Measurements from ENCODE around the gene BCL2L12.

BCL2L12 gene

DNA sequence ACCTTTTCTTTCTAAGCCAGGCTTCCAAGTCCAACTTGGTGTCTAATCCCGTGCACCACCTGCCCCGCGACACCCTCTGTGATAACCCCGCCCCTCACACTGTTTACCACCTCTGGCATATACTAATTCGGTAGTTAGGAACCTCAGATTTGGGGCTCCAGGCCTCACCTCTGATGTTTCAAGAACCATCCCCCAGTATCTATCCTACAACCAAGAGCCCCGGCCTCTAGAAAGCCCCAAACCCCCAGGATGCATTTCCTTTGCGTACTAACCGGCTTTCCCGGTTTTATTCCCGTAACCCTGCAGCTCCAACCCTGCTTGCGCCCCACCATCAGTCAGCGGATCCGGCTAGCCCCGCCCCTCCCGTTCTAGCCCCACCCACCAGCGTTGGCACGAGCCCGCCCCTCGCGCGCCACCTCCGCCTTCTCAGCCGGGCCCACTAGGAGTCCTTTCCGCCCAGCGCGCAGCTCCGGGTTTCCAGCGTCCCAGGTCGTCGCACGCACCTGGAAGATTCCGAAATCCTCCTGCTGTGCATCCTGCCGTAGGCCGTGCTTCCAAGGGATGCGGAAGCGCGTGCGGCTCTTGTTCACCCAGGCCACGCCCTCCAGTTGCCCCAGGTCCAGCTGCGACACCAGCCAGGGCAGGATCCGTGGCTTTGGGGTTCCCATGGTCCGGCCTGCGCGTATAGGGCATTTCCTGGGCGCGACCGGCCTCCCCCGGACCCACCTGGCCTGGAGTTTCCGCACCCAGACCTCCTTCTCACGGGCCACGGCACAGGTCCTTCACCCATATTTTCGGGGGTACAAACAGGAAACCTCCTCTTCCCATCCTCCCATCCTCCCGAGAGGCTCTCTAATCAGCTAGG is 1.3 kb upstream of the BCL2L12 start:
- DNase-seq, result peak; percentile 77

DNA sequence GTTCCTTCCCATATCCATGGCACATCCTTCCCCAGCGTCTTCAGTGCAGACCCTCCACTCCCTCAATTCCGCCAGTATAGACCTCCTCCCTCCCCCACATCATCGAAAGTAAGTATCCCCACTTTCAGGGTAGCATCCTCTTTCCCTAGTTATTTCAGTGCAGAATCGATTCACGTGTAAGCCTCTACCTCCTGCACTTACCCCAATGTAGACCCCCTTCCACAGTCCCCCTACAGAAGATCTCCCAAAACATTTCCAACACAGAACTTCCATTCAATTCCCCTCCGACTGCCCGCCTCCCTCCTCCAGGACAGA is 740 bp upstream of the BCL2L12 start:
- DNase-seq, result no peak

DNA sequence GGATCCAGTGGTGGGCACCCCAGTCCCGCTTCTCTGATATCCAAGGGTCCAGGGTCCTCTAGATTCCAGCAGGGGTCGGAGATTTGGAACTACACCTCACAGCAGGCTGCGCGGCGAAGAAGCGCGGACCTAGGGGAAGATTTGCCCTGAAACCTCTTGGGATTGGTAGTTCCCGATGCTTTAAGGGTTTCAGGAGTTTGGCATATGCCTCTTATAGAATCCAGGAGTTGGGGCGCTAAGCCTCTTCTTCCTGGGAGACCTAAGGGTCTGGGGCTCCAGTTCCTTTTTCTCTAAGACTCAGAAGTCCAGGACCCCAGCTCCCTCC is 349 bp downstream of the BCL2L12 start:
- no peak for DNase-seq

DNA sequence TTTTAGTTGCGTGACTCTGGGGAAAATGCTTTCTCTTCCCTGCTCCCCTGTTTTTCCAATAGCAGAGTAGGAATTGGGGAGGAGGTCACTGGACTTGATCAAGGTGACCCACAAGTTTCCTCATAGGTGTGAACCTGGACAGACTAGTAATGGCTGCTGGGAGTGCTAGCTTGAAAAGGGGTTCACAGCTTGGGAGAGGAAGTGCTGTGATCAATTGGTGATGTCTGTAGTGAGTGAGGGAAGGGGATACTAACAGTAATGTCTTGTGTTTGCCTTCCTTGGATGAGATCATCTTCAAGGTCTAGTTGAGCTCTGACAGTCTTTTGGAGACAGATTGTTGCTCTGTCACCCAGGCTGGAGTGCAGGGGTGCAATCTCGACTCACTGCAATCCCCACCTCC is 1.7 kb downstream of the BCL2L12 start:
- no peak for DNase-seq

DNA sequence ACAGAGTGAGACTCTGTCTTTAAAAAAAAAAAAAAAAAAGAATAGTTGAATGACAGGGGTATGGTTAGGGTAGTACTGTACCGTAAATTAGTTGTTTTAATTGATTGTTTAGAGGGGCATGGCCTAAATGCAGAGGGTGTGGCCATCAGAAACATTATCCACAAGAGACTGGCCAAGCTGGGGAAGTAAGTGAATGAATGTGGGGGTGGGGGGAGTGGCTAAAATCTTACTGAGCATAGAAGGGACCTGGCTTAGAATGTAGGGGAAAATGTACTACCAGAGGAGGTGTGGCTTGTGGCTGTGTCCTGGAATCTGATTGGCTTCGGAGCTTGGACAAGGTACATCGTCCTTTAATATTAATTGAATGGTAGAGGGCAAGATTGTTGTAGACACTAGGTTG is 3.8 kb downstream of the BCL2L12 start:
- no peak for DNase-seq

DNA sequence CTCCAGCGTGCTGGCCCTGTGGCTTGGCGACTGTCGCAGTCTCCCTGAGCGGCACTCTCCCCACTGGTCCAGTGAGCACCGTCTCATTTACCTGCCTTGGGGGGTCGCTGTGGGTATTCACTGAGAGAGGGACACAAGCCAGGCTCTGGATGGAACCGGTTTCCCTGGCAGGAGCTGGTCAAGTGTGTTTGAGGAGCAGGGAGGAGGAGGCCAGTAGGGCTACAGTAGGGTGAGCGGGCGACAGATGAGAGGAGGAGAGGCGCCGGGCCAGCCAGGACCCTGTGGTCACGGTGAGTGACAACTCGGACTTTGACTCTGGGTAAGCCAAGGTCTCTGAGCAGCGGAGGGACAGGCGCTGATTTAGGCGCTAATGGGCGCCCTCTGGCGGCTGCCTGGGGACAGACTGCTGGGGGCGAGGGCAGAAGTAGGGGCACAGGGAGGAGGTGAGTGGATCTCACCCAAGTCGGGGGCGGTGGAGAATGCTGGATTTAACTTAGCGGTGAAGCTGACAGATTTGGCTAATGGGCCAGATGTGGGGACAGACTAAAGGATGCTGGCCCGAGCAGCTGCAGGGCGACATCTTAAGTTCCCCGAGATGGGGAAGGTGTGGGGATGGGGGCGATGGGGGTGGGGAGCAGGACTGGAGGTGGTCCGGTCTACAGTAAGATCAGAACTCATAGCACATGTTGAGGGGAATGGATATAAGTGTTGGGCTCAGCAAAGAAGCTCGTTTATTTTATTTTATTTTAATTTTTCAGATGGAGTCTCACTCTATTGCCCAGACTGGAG is 6.6 kb downstream of the BCL2L12 start:
- peak; percentile 71 for DNase-seq

DNA sequence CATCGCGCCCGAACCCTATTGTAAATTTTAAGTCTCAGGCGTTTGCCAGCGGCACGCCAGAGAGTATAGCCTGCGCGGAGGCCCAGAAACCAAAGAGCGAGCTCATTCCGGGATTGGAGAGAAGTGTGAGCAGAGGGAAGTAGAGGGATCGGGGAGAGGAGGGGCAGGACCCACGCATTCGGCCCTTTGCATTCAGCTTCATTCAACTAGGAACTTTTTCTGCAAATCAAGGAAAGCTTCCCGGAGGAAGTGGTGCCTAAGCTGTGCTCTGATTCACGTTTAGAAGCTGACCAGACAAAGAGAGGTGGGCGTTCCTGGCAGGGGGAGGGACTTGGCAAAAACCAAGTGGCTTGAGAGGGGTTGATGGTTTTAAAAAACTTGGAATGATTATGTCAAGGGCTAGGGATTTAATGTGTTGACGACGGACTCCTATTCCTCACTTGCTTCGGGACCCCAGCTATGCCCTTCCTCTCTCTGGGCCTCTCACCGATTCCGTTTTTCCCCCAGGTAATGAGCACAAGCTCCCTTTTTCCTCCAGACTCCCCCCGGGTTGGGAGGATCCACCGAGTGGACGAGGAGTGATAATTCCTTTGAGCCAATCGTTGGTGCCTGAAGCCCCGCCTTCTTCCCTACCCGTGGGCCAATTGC is 10.5 kb downstream of the BCL2L12 start:
- no peak for DNase-seq

DNA sequence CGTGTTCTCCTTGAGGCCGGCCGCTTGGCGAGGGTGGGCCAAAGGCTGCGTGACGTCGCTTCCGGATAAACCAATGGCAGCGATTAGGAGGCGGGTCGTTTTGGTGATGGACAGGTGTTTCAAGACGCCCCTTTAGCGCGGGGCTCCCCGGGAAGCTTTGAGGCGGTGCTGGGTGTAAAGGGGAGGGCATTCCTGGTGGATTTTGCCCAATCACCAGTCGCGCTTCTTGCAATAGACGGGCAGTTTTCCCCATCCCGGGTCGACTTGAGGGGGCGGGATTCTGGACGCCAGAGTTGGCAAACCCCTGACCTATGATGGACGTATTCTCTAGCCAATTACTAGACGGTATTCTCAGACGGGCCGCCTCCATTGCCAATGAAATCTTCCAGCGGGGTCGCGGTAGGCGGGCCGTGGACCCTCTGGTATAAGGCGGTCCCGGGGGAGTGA is 11.1 kb downstream of the BCL2L12 start:
- DNase-seq, result peak; percentile 100

DNA sequence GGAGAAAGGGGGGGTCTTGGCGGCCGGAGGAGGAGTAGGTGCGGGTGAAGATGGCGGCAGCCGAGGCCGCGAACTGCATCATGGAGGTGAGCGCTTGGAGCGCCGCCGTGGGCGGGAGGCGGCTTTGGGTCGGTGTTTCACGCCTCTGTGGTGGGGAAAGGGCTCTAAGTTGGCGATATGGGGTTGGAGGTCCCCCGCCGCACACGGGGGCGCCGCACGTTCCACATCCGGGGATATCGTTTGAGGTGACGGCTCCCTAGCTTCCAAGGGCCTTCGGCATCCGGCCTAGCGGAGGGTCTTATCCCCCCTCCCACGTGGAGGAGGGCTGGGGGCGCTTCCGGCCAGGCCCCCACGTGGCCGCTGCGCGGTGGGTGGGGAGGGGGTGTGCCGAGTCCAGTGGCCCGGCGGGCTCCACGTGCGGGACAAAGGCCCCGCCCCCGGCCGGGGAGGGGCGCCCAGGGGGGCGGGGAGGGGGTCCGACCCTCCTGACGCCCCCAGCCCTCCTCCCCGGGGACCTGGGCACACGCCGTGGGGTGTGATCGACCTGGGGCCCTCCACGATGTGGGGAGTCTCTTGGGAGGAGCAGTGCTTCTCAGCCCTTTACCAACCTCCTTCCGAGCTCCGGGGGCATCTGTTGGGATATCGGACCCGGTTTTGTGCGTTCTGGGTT is 11.6 kb downstream of the BCL2L12 start, which contains the start of gene PRMT1:
PRMT1 (plus strand) TSS at position 41 of the 670 bp plus-strand sequence; CDS start at position 51, 10 bp downstream.
- peak; percentile 48 for DNase-seq

DNA sequence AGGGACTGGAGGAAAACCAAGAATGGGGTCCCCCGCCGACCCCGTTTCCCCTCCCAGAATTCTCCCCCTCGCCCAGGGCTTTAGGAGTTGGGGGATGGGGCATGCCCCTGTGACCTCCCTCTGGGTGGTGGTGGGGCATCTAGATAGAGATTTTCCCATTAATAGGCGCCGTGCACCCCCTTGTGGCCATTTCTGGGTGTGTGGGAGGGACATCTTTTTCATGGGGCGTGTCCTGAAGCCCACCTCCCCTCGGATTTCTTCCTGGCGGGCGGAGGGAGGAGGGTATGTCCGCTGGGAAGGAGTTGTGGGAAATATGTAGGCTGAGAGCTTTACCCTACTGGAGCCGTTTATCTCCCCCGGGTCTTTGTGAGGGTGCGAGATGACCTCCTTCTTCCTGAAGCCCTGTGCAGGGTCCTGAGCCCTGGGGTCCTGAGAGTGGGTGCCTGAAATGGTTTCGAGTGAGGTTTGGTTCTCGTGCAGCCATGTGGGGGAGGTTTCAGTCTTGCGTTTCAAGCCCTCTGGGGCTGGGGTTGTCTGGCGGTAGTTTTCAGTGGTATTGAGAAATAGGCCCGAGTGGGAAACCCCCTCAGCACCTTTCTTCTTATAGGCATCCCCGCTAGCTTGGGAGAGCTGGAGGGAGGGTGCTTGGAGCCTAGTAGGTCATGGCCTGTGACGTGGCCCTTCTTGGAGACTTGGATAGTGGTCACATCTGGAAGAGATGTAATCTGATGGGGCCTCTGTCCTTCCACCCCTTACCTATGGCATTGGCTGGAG is 12.4 kb downstream of the BCL2L12 start:
- DNase-seq, result peak; percentile 85

DNA sequence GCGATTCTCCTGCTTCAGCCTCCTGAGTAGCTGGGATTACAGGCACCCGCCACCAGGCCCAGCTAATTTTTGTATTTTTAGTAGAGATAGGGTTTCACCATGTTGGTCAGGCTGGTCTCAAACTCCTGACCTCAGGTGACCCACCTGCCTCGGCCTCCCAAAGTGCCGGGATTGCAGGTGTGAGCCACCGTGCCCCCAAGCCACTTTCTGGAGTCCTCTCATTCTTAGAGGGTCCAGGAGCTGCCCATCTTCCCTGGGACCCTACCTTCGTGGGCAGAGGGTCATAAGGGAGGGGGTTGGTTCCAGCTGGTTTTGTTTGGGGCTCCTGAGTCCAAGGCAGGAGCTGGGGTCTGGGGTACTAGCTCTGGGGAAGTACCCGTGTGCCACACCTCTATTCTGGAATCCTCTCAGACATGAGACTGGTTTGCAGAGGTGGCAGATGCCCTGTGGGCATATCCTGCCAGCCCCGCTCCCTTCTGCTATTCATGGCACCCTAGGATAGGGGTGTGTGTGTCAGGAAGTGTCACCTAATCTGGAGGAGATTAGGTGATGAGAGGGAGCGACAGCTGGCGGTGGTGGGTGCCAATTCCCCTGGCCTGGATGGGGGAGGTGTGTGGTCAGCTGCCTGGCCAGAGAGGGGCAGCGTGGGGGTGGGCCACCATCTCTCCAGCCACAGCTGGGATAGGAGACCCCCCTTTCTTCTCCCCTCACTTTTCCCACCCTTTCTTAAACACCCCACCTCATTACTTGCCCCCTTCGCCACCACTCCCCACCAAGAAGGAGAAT is 13.4 kb downstream of the BCL2L12 start:
- DNase-seq, result no peak

DNA sequence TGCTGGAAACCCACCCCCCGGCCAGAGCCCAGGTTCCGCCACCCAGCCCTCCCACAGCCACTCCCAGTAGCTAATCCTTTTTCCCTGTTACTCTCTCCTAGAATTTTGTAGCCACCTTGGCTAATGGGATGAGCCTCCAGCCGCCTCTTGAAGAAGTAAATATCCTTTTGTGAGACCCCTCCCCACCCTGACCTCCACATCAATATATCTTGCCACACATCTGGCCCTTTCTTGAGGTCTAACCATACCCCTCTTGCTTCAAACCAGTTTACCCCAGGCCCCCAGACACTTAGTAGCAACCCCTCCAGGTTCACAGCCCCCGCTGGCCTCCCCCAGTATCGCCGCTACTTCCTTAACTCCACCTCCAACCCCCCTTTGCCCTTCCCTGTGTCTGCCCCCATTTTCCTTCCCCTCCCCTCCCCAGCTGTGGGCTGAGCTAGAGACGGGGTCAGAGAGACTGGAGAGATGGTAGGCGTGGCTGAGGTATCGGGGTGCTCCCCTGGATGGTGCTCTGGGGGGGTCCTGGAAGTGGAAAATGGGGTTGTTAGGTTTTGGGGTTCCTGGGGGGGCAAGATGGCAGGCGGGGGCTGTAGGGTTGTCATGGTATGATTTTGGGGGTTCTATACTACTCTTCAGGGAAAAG is 14.2 kb downstream of the BCL2L12 start:
- DNase-seq, result no peak

DNA sequence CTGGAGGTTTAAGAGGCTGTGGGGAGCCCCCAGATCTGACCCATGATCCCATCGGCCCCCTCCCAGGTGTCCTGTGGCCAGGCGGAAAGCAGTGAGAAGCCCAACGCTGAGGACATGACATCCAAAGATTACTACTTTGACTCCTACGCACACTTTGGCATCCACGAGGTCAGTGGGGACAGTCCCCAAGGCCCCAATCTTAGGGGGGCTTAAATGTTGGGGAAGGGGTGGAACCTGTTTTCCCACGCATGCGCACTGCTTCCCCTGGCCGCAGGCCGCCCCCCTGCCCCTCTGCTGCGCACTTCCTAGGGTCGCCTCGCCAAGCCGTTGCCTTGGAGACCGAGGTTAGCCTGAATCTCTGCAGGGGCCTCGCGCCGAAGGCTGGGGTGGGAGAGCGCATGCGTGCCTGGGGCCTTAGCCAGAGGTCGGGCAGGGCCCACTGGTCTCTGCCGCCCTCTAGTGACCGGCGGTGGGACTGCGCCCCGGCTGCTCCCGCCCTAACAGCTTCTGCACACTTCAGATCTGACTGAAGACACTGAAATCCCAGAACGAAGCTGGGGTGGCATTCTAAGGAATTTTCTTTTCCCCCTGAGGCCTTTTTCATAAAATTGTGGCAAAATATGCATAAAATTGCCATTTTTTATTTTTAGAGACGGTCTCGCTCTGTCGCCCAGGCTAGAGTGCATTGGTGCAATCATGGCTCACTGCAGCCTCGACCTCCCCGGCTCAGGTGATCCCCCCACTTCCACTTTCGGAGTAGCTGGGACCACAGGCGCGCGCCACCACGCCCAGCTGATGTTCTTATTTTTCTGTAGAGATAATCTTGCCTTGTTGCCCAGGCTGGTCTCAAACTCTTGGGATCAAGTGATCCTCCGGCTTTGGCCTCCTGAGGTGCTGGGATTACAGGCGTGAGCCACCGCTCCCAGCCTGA is 15.0 kb downstream of the BCL2L12 start:
- DNase-seq, result peak; percentile 86

DNA sequence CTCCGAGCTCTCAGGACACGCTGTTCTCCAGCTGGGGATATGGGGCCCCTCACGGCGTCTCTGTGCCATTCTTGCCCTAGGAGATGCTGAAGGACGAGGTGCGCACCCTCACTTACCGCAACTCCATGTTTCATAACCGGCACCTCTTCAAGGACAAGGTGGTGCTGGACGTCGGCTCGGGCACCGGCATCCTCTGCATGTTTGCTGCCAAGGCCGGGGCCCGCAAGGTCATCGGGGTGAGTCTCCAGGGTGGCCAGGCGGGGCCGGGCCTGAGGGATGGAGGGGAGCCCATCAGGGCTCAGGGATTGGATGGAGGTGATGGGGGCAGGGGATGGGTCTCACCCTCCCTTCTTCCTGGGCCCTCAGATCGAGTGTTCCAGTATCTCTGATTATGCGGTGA is 16.1 kb downstream of the BCL2L12 start:
- no peak for DNase-seq

DNA sequence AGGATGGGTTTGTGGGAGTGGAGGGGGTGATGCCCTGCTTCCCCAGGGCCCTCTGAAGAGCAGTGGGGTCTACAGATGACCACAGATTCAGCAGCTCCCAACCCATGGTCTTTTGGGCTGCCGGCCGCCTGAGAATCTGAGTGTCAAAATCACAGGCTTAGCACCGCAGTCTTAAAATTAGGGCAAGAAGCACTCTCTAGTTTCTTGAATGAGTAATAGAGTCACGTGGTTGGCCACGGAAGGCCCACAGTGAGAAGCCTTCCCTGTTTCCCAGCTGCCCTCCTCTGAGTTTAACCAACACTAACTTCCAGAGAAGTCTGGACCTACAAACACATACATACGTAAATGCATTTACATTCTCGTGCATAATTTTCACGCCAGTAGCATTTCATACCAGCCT is 16.5 kb downstream of the BCL2L12 start:
- no peak for DNase-seq

DNA sequence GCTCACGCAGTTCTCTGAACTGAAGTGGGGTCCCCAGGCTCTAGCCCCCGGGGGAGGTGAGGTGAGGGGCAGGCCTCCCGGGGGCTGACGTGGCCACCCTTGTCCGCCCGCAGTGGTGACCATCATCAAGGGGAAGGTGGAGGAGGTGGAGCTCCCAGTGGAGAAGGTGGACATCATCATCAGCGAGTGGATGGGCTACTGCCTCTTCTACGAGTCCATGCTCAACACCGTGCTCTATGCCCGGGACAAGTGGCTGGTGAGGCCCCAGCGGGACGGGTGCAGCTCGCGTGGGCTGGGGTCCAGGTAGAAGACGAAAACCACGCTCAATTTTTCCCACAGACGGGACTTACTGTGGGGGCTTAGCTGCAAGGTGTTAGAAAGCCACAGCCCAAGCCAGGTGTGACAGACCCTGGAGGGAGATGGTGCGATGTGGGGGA is 18.1 kb downstream of the BCL2L12 start:
- DNase-seq, result no peak

DNA sequence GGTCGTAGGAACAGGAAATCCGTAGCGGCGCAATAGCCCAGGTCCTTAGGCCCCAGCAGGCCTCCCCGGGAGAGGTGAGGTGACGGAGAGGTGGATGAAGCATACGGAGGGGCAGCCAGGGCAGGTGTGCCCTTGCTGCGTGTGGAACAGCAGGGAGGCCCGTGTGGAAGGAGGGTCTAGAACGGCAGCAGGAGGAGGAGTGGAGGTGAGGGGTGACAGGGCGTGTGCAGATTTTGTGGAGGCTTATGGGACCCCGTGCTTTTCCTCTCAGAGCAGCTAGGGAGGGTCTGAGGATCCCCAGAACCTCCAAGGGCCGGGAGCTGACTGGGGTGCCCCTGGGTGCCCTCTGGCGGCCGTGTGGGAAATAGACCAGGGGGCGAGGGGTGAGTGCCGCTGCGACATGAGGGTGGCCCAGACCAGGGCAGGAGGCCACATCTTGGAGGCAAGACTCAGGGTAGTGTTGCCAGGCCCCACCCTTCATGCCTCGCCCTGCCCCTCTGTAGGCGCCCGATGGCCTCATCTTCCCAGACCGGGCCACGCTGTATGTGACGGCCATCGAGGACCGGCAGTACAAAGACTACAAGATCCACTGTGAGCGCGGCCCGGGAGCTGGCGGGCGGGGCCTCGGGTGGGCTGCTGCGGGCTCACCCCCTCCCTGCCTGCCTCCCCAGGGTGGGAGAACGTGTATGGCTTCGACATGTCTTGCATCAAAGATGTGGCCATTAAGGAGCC is 18.7 kb downstream of the BCL2L12 start:
- no peak for DNase-seq

DNA sequence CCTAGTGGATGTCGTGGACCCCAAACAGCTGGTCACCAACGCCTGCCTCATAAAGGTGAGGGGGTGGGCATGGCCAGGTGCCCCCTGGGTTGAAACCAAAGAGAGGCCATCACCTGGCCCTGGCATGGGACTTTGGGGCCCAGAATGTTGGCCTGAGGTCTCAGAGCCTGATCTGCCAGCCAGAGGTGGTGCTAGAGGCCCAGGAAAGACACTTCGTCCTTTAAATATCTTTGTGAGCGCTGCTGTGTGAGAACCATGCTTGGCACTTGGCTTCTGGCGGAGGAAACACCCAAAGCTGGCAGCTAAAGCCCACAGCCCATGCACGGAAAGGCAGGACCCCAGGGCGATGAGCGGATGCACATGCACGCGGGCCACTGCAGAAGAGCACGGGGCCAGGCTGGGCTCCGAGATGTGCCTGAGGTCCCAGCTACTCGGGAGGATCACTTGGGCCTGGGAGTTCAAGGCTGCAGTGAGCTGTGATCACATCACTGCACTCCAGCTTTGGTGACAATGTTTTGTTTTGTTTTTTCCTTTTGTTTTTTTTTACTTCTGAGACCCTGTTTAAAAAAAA is 19.3 kb downstream of the BCL2L12 start:
- DNase-seq, result no peak

DNA sequence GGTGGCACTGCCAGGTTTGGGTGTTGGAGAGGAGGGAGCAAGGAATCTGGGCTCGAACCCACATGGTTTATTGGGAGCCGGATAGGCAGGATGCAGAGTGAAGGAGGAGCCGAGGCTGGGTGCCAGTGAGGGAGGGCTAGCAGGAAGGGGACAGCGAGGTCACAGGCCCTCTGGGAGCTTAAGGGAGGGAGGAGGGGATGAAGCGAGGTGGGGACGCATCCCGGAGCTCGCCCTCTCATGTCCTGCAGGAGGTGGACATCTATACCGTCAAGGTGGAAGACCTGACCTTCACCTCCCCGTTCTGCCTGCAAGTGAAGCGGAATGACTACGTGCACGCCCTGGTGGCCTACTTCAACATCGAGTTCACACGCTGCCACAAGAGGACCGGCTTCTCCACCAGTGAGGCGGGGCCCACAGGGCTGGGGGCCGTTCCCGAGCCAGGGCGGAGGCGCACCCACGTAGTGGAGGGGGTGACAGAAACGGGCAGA is 20.2 kb downstream of the BCL2L12 start:
- no peak for DNase-seq
